GM04503 (cell line): ENCODE data around the gene MAPK8IP3.

ENCODE experiments used
- DNase-seq: peaks from one replicate; pipeline ENCODE4 v3.0.0-alpha.2; 2012; ENCODE audit warnings: low read depth

The MAPK8IP3 gene

GRCh38 chr16:1740234-1740633 lies 34.2 kb downstream of the MAPK8IP3 start:
- no peak for DNase-seq

- no peak for DNase-seq
Measured at GRCh38 chr16:1740781-1741490, 34.9 kb downstream of the MAPK8IP3 start.

- DNase-seq = no peak
Measured at GRCh38 chr16:1741553-1742165, 35.7 kb downstream of the MAPK8IP3 start.

- no peak for DNase-seq
Measured at GRCh38 chr16:1743376-1744337, 37.7 kb downstream of the MAPK8IP3 start.

- no peak for DNase-seq
Measured at GRCh38 chr16:1744338-1744840, 38.4 kb downstream of the MAPK8IP3 start.

- DNase-seq = peak; percentile 35
Measured at GRCh38 chr16:1745181-1745899, 39.3 kb downstream of the MAPK8IP3 start.

- DNase-seq = no peak
Measured at GRCh38 chr16:1745900-1746692, 40.1 kb downstream of the MAPK8IP3 start.

- DNase-seq = no peak
Measured at GRCh38 chr16:1746693-1747195, 40.7 kb downstream of the MAPK8IP3 start.

- DNase-seq = no peak
Measured at GRCh38 chr16:1747934-1748333, 41.9 kb downstream of the MAPK8IP3 start.

- DNase-seq = no peak
Measured at GRCh38 chr16:1749152-1750117, 43.4 kb downstream of the MAPK8IP3 start.

GRCh38 chr16:1751946-1752345 lies 46.0 kb downstream of the MAPK8IP3 start:
- no peak for DNase-seq

- no peak for DNase-seq
Measured at GRCh38 chr16:1752853-1753252, 46.9 kb downstream of the MAPK8IP3 start.

- DNase-seq = no peak
Measured at GRCh38 chr16:1754204-1754603, 48.2 kb downstream of the MAPK8IP3 start.

GRCh38 chr16:1757714-1758461 lies 51.9 kb downstream of the MAPK8IP3 start:
- DNase-seq = no peak

- no peak for DNase-seq
Measured at GRCh38 chr16:1758923-1759322, 52.9 kb downstream of the MAPK8IP3 start.

- DNase-seq = no peak
Measured at GRCh38 chr16:1759511-1759910, 53.5 kb downstream of the MAPK8IP3 start.

- DNase-seq = no peak
Measured at GRCh38 chr16:1760911-1761310, 54.9 kb downstream of the MAPK8IP3 start.

GRCh38 chr16:1761751-1762150 lies 55.8 kb downstream of the MAPK8IP3 start:
- DNase-seq = no peak
